Posterior vena cava (tissue), 2 donors: Measurements from ENCODE around the gene CTDSPL. TPM values are rescaled to one million over a fixed set of nuclear protein-coding genes. Genes with fewer than 3 reads are reported as not detected.

ENCODE experiments used
- DNase-seq: peaks from one replicate; pipeline ENCODE4 v3.0.0-alpha.2; 2020; ENCODE audit warnings: low spot score
- intact Hi-C, 2 donors: fragments of 100-400 bp; cut with DNase I; formaldehyde crosslinking; loops; one replicate each; pipeline versions ENCODE4 v1.14.1 to v1.14.2; 2022 to 2023
- total RNA-seq, 2 donors: library from RNA; stranded (reverse); fragmentation: NEBNext Ultra II Directional; extraction: Animal tissue kit (Norgen Biotek cat#: 25700); gene quantifications; one replicate each; pipeline ENCODE4 v1.2.1, GENCODE V29; 2021
- donor health status: DM: yes; HTN: yes; CAD: no.
- donor health status: DM: yes; HTN: yes; CAD: no.

CTDSPL gene
- total RNA-seq, 2 donors from 2014 or later, result 41.3 to 45.7 TPM

GRCh38 chr3:38003371-38003816 is 141.7 kb downstream of the CTDSPL start:
- peak; percentile 89 for DNase-seq
- intact Hi-C loops, result no loop called here

- peak; percentile 80 for DNase-seq
- intact Hi-C loops, result no loop called here
Observed at GRCh38 chr3:38003817-38004414, 142.2 kb downstream of the CTDSPL start.

- intact Hi-C loops, result no loop called here
- DNase-seq, result peak; percentile 90
Observed at GRCh38 chr3:38004415-38005075, 142.9 kb downstream of the CTDSPL start.

- peak; percentile 79 for DNase-seq
- intact Hi-C loops, result no loop called here
Observed at GRCh38 chr3:38005076-38006020, 143.7 kb downstream of the CTDSPL start.

GRCh38 chr3:38006031-38006430 is 144.4 kb downstream of the CTDSPL start:
- DNase-seq, result peak; percentile 55
- intact Hi-C loops, result no loop called here

- no peak for DNase-seq
- intact Hi-C loops, result no loop called here
Observed at GRCh38 chr3:38006445-38006995, 144.8 kb downstream of the CTDSPL start.

GRCh38 chr3:38007754-38008090 is 146.0 kb downstream of the CTDSPL start:
- intact Hi-C loops, result no loop called here
- no peak for DNase-seq

GRCh38 chr3:38008191-38008701 is 146.6 kb downstream of the CTDSPL start:
- intact Hi-C loops, result no loop called here
- DNase-seq, result no peak

- DNase-seq, result no peak
- intact Hi-C loops, result no loop called here
Observed at GRCh38 chr3:38008971-38009580, 147.4 kb downstream of the CTDSPL start.

GRCh38 chr3:38009807-38010591 is 148.3 kb downstream of the CTDSPL start:
- intact Hi-C loops, result no loop called here
- peak; percentile 82 for DNase-seq

GRCh38 chr3:38011111-38011510 is 149.4 kb downstream of the CTDSPL start:
- intact Hi-C loops, result no loop called here
- peak; percentile 76 for DNase-seq

- intact Hi-C loops, result no loop called here
- DNase-seq, result peak; percentile 8
Observed at GRCh38 chr3:38015485-38015884, 153.8 kb downstream of the CTDSPL start.

- intact Hi-C loops, result no loop called here
- DNase-seq, result peak; percentile 55
Observed at GRCh38 chr3:38015984-38016383, 154.3 kb downstream of the CTDSPL start.

GRCh38 chr3:38016410-38016809 is 154.7 kb downstream of the CTDSPL start:
- peak; percentile 73 for DNase-seq
- intact Hi-C loops, result no loop called here

GRCh38 chr3:38016847-38017444 is 155.3 kb downstream of the CTDSPL start:
- DNase-seq, result peak; percentile 63

GRCh38 chr3:38017445-38018295 is 156.0 kb downstream of the CTDSPL start:
- intact Hi-C loops, result no loop called here
- DNase-seq, result peak; percentile 67

More at GRCh38 chr3:38016847-38017444, 155.3 kb downstream of the CTDSPL start:
- intact Hi-C loops, result no loop called here
